Adrenal gland (tissue), 12 donors: Measurements from ENCODE around the gene CCDC152. TPM values are rescaled to one million over a fixed set of nuclear protein-coding genes. Genes with fewer than 3 reads are reported as not detected.

ENCODE experiments used
- DNase-seq, 7 donors: peaks; one replicate each; pipeline ENCODE4 v3.0.0-alpha.2; 2019 to 2020
- H3K27ac ChIP-seq, 5 donors: fragments of 200-600 bp; sonication (generic) in 4 of 5; 1 replicate in 3 of 5; 2 replicates in 2 of 5; pipeline versions ENCODE4 v1.5.1 to v1.8.0; 2016 to 2020; ENCODE audit warnings: mild to moderate bottlenecking in 1 of 5
- H3K27me3 ChIP-seq: fragments of 200-600 bp; 2 replicates; pipeline ENCODE4 v1.8.0; 2021
- H3K36me3 ChIP-seq, 2 donors: fragments of 200-600 bp; replicated peaks in 1 of 2; 1 replicate in 1 of 2; 2 replicates in 1 of 2; pipeline versions ENCODE4 v1.5.1 to v1.8.0; 2018 to 2022
- H3K4me1 ChIP-seq, 2 donors: fragments of 200-600 bp; replicated peaks in 1 of 2; 1 replicate in 1 of 2; 2 replicates in 1 of 2; pipeline versions ENCODE4 v1.5.1 to v1.8.0; 2018 to 2021
- H3K4me3 ChIP-seq, 4 donors: fragments of 200-600 bp; sonication (generic) in 3 of 4; one replicate each; pipeline ENCODE4 v1.5.1; 2016 to 2018
- H3K9me3 ChIP-seq, 3 donors: fragments of 200-600 bp; sonication (generic) in 1 of 3; replicated peaks in 1 of 3; 1 replicate in 2 of 3; 2 replicates in 1 of 3; pipeline versions ENCODE4 v1.5.1 to v1.8.0; 2016 to 2021
- CTCF ChIP-seq, 6 experiments: fragments of 450-650 bp in 4 of 6; fragments of 200-600 bp in 2 of 6; sonication (generic) in 1 of 6; IDR thresholded peaks; 1 replicate in 5 of 6; 2 replicates in 1 of 6; pipeline versions ENCODE4 v1.5.1 to v1.8.0; 2016 to 2021; ENCODE audit warnings: antibody characterized with exemption in 6 of 6, mild to moderate bottlenecking in 2 of 6, moderate library complexity in 1 of 6
- POLR2A ChIP-seq, 2 donors: fragments of 450-650 bp; IDR thresholded peaks; one replicate each; pipeline ENCODE4 v1.6.1; 2017; ENCODE audit warnings: antibody characterized with exemption in 2 of 2, mild to moderate bottlenecking in 2 of 2, moderate library complexity in 1 of 2
- WGBS, 4 donors: extraction: QIAGEN DNeasy Blood & Tissue Kit in 2 of 4; methylation state at CpG; one replicate each; pipeline versions ENCODE4 v1.1.5 to v1.1.7; 2013 to 2017; 5-methylcytosine and 5-hydroxymethylcytosine counted together
- intact Hi-C, 2 donors: fragments of 100-400 bp; cut with DNase I; formaldehyde crosslinking; loops; one replicate each; pipeline versions ENCODE4 v1.14.1 to v1.15.0; 2022 to 2023
- polyA plus RNA-seq, 3 donors: library from polyadenylated mRNA; stranded (reverse); fragments of 200-250 nt in 2 of 3; fragments of 350-450 nt in 1 of 3; fragmentation: Illumina TruSeq in 1 of 3; extraction: RNeasy Lipid Tissue Mini Kit (QIAGEN cat#74804) in 1 of 3; gene quantifications; one replicate each; pipeline ENCODE4 v1.2.3, GENCODE V29; 2013 to 2014
- total RNA-seq, 9 donors: library from RNA; depleted of rRNA in 4 of 9; stranded (reverse); fragments of >200 nt in 4 of 9; fragments of 120-200 nt in 1 of 9; fragmentation: NEBNext Ultra II Directional in 1 of 9; extraction: Animal tissue kit (Norgen Biotek cat#: 25700) in 1 of 9; gene quantifications; one replicate each; pipeline versions ENCODE4 v1.1.0 to v1.2.4, GENCODE V29; 2013 to 2023
- donor health status: healthy with polysubstance abuse.
- donor health status: Bipolar disorder and iron deficiency.
- donor health status: DM: yes; HTN: yes; CAD: no.
- donor health status: DM: no; HTN: no; CAD: no.
- donor health status: DM: no; HTN: no; CAD: no.
- donor health status: DM: yes; HTN: yes; CAD: no.

The CCDC152 gene
- total and polyA plus RNA-seq, 12 donors = 0.26 to 1.9 (median 0.72) TPM; not detected in 1

DNA sequence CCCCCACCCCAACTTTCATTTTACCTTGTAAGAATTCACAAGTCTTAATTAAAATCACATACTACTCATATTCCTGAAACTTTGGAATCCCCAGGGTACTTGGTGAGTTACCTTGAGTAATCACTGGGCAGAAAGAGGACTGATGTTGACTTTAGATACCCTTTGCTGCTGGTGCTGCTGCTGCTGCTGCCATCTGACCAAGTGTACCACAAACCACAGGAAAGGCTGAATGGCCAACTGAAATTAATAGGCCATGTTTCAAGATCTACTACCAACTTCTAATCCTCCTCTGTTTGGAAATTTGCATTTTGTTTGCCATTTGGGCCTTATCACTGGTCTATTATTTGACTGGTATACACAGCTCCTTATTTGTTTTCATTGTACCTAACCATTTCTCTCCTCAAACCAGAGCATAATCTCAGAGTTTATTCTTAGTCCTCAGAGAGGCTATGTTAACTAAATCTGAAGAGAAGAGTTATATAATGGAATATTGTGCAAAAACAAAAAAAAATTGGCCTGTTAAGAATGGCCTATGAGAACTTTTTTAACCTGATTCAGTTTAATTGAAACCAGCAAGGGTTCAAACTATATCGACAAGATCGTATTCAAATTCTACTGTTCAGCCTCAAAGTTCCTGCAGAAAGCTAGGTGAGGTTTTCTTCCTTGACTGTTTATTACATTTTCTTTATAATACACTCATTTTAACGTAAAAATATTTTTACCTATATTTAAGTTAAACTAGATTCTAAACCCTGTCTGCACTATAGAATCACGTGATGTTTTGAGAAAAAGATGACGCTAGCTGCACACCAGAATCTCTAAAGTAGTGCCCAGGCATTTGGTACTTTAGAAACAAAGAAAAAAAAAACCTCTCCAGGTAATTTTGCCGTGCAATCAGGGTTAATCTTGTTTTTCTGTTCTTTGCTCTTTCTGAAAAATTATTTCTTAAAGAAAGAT lies 41.9 kb downstream of the CCDC152 start:
- no peak for DNase-seq
- Histone ChIP-seq H3K27me3 (no peaks in the 10 kb centered on the region), H3K4me3 (no peak overlapping the region), H3K4me1 (no peaks in the 10 kb centered on the region), H3K36me3 (peaks cover 0 to 40% of the 10 kb centered on the region in 2 donors), H3K27ac (no peak overlapping the region), H3K9me3 (no peaks in the 10 kb centered on the region)
- TF ChIP-seq POLR2A (IDR thresholded peaks at IDR 0.05) (no peak), CTCF (IDR thresholded peaks at IDR 0.05) (no peak)
- intact Hi-C loops = loop anchor here in 1 of 2 donors (10.0 kb wide), 1 partner anchor 96 kb away; no protein-coding TSS in a partner anchor
- WGBS, 4 donors = 88 to 94% (median 89%) methylated on average over 6 of the region's 6 CpGs

GRCh38 chr5:42799241-42799608 lies 42.6 kb downstream of the CCDC152 start:
- Histone ChIP-seq H3K9me3 (no peaks in the 10 kb centered on the region), H3K4me3 (no peak overlapping the region), H3K4me1 (no peaks in the 10 kb centered on the region), H3K36me3 (peaks cover 0 to 46% of the 10 kb centered on the region in 2 donors), H3K27me3 (no peaks in the 10 kb centered on the region), H3K27ac (no peak overlapping the region)
- intact Hi-C loops = loop anchor here in 1 of 2 donors (10.0 kb wide), 1 partner anchor 96 kb away; no protein-coding TSS in a partner anchor
- TF ChIP-seq POLR2A (IDR thresholded peaks at IDR 0.05) (no peak), CTCF (IDR thresholded peaks at IDR 0.05) (no peak)
- no peak for DNase-seq

GRCh38 chr5:42799668-42800114 lies 43.1 kb downstream of the CCDC152 start:
- Histone ChIP-seq H3K9me3 (no peaks in the 10 kb centered on the region), H3K27ac (no peak overlapping the region), H3K4me3 (no peak overlapping the region), H3K27me3 (no peaks in the 10 kb centered on the region), H3K36me3 (peaks cover 0 to 51% of the 10 kb centered on the region in 2 donors), H3K4me1 (no peaks in the 10 kb centered on the region)
- 91 to 92% (median 92%) methylated on average over 9 of the region's 9 CpGs for WGBS, 4 donors
- DNase-seq = no peak
- intact Hi-C loops = loop anchor here in 1 of 2 donors (10.0 kb wide), 1 partner anchor 95 kb away; no protein-coding TSS in a partner anchor
- no peak for TF ChIP-seq POLR2A (IDR thresholded peaks at IDR 0.05)

GRCh38 chr5:42800748-42801330 lies 44.2 kb downstream of the CCDC152 start:
- DNase-seq = no peak
- Histone ChIP-seq H3K4me1 (peaks cover 0 to 7% of the 10 kb centered on the region in 2 donors), H3K4me3 (no peak overlapping the region), H3K36me3 (peaks cover 0 to 63% of the 10 kb centered on the region in 2 donors), H3K27ac (no peak overlapping the region), H3K27me3 (no peaks in the 10 kb centered on the region), H3K9me3 (no peaks in the 10 kb centered on the region)
- intact Hi-C loops = no loop called here
- TF ChIP-seq CTCF (IDR thresholded peaks at IDR 0.05) (no peak), POLR2A (IDR thresholded peaks at IDR 0.05) (no peak)
- 79 to 84% (median 81%) methylated on average over 8 of the region's 8 CpGs for WGBS, 4 donors
